ENCODE results near the gene GALNT15.

Gene GALNT15

DNA sequence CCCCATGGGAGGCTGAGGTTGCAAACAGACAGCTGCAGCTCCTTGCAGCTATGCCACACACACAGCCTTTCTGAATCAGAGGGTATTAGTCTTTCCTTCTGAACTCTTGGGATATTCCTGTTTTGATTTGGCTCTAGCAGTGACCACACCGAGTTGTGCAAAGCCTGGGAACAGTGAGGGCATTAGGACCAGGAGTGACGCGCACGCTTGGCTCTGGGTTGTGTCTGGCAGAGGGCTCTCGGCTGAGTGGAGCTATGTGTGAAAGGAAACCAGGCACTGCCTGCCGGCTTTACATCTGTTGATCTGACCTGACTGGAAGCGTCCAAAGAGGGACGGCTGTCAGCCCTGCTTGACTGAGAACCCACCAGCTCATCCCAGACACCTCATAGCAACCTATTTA, at the start of gene GALNT15:
Gene GALNT15 (plus strand): TSS at position 292 of the 400 bp plus-strand sequence. CDS start 472 bp downstream, outside the sequence.
- DNase-seq = peak; percentile 58

- DNase-seq = no peak
Measured at GRCh38 chr3:16126634-16127033, 47.8 kb upstream of the GALNT15 start.

DNA sequence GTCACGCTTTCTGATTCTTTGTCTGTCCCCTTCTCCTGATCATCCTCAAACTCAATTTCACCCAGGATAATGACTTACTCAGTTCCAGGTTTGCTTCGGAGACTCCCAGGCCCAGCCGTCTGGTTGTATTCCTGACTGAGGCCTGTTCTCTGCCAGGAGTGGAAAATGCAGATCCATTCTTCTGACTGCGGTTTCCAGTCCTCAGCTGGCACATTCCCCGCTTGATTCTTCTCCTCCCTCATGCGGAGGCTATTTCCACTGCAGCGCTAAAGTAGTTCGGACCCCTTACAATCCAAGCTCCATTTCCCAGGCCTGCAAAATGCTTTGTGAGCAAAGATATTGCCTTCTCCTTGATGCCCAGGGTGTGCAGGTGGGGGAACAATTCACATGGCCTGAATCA, 47.2 kb upstream of the GALNT15 start:
- DNase-seq = no peak

DNA sequence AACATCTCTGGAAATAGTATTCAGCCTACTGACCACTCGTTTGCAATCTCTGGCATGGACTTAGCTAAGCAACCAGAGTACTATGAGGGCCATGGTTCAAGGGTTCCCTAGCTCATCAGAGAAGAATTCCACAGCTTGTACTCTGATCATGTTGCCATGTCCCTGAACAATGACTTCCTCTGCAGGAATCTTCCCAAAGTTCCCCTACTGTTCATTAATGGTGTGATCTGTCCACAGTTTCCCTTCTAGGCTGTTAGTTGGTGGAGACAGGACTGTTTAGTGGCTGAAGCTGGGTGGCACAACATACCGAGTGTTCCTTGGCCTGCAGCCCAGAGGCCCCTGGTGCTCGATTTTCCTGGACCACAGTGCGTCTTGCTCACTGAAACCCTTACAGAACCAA, 44.4 kb upstream of the GALNT15 start:
- no peak for DNase-seq

DNA sequence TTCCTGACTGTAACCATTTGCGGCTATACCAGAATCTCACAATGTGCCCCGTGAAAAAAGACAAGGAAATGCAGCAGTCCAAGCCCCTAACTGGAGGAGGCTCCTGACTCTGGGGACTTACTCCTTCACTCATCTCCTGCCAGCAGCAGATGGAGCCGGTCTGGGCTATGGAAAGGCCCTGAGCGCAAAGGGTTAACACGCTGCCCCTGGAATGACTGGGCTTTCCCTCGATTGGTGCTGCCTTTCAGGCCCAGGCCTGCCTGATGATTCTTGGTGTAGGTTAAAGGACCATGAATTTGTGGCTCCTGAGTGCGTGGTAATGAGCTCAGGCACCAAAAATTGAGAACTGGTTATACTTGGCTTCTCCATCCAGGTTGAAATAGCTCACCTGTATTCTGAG, 42.3 kb upstream of the GALNT15 start:
- no peak for DNase-seq

DNA sequence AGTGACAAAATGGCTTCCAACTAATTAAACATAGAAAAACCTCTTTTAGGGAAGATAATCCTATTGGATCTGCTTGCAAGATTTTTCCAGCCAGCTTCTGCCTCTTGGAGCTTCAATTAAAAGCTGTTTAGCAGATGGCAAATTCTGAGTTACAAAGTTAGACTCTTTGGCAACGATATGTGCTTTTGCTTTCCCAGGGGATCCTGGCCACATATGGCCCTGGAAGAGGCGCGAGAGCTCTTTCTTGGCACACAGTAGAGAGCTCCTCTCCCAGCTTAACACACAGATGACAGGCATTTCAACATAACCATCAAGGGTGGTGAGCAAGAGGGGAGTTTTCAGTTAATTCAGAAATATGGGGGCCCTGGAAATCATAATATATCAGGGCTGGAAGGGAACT, 41.6 kb upstream of the GALNT15 start:
- no peak for DNase-seq

GRCh38 chr3:16134173-16134928, 40.1 kb upstream of the GALNT15 start:
- no peak for DNase-seq

- no peak for DNase-seq
Measured at GRCh38 chr3:16136055-16136454, 38.4 kb upstream of the GALNT15 start.

GRCh38 chr3:16137044-16137443, 37.4 kb upstream of the GALNT15 start:
- no peak for DNase-seq

GRCh38 chr3:16137977-16138376, 36.5 kb upstream of the GALNT15 start:
- DNase-seq = no peak

DNA sequence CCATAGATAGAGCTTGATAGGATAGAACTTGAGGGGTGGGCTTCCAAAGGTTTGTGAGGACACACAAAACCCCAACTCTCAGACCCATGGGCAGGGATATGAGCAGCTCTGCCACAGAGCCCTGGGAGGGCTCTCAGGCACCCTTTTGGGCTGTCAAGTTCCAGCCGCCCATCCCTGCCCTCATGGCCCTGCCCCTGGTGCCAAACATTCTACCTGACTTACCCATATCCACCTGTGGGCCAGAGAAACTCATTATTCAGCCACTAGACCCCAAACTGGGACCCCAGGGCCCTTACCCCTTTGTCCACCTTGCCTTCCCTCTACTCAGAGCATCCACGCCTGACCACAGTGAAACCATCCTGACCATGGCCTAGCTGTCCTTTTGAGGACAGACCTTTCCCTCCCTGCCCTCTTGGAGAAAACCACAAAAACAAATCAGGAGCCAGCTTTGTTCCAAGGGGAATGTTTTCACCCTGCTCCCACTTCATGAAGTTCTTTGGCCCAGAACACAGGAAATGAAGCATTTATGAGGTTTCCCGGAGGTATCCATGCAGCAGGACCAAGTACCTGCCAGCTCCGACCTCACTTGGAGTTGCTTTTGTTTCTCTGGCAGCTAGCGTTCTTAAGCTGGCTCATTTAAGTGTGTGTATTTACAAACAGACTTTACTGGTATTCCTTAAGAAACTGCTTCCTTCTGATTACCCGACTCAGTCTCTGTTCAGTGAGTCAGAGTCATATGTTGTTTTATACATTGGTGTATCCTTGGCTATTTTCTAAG, 34.2 kb upstream of the GALNT15 start:
- DNase-seq = peak; percentile 73

- no peak for DNase-seq
Measured at GRCh38 chr3:16140894-16141285, 33.6 kb upstream of the GALNT15 start.

DNA sequence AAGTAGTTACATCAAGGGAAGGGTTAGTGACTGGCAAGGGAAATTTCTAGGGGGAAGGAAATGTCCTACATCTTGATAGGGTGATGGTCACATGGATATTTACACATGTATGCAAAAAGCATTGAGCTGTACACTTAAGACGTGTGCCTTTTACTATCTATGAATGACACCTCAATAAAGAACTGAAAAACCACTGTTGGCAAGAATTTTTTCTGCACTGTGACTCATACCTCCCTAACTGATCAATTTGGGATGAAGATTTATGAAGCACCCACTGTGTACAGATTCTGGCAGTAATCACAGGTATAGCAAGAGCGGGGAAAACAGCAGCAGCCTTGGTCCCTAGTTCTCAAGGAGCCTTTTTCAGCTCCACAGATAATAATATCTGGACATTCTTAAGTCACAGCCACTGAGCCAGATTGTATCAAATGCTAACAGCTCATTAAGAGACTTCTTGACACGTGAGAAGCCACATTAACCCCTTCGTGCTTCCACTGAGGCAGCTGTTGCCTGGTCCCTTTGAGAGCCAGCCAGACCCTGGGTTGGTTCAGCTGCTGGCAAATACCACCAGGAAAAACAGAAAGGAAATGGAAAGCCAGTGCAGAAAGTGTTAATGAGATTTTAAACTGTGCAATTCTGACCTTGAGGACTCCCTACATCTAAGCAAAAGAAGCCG, 32.0 kb upstream of the GALNT15 start:
- DNase-seq = no peak

- peak; percentile 41 for DNase-seq
Measured at GRCh38 chr3:16143861-16144447, 30.5 kb upstream of the GALNT15 start.

- DNase-seq = no peak
Measured at GRCh38 chr3:16145176-16145575, 29.3 kb upstream of the GALNT15 start.

GRCh38 chr3:16146015-16146730, 28.3 kb upstream of the GALNT15 start:
- DNase-seq = no peak

DNA sequence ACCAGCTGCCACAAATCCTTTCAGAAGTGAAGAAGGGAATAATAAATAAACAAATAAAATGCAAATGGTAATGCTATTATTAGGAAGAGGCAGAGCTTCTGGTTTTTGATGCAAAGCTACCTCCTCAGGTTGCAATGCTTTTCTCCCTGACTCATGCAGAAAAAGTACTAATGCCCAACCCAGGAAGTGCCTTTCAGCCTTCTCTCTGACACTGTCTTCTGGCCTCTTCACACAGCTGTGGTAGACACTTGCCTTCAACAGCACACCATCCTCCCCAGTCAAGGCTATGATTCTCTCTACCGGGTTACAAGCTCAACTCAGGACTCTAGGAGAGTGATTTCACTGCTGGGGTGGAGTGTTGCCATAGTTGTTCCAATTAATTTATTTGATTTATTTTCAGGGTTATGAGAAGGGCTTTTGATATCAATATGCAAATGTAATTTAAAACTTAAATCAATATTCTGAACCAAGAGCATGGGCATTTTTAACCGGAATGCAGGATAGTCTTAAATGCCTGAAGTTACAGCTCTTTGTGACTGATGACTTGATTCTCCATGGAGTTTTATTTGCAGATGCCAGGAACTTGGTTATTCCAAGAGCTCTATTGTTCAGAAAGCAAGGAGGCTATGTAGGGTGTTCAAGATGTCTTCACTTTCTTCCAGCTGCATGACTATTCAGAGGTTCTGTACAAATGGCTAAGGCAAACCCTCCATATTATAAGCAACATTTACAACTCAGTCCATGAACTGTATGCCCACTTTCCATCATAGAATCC, 27.1 kb upstream of the GALNT15 start:
- peak; percentile 71 for DNase-seq

- no peak for DNase-seq
Measured at GRCh38 chr3:16148213-16148612, 26.3 kb upstream of the GALNT15 start.

DNA sequence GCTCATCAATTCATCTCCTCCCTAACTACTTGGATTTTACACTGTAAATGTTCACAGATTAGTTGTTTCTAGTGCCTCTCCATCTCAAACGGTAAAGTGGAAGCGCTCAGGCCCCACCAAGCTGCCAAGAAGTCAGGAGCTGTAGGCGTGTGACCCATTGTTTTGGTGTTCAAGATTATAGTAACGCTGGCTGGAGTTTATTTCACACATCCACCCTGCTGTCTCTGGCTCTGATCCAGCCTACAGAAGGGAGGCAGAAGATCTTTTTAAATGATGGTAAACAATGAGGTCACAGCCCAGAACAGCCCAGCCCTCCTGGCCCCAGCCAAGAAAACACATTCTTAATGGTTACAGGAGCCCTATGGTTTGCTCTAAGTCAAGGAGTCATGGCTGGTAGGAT, 25.7 kb upstream of the GALNT15 start:
- peak; percentile 71 for DNase-seq

- no peak for DNase-seq
Measured at GRCh38 chr3:16150285-16150684, 24.2 kb upstream of the GALNT15 start.

DNA sequence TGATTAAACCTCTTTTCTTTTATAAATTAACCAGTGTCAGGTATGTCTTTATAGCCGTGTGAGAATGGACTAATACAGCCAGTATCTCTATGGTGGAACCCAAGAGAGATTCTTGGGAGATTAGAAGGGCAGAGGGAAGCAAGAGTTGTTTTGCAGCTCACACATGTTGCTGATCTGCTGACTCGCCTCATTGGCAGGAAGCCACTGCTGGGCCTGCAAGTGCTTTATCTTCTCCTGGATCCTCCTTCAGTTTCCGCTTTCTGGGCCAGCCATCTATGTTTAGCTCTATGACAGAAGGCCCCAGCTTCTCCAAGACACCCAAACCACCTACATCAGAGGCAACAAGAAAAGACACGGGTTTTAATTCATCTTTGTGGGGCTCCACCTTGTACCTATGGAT, 23.4 kb upstream of the GALNT15 start:
- peak; percentile 86 for DNase-seq

DNA sequence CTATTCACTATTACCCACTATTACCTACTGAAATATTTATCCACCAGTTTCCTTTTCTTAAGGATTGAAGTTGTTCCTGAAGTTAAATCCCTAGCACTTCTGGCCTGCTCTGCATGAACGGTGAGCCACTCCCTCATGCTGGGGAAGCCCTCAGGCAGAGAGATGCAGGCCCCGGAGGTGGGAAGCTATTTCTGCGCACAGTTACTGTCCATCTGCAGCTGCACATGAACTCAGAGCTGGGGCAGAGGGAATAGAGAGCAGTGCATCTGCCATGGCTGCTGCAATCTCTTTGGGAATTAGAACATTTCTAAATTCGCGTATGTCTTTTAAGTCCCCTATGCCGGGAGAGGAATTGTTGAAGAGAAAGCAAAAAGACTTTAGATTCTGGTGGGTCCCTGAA, 6.3 kb upstream of the GALNT15 start:
- no peak for DNase-seq

All from NCI-H226 (cell line).